RPMI7951 (cell line): ENCODE results near the gene WNT3. TPM values are rescaled to one million over a fixed set of nuclear protein-coding genes. Genes with fewer than 3 reads are reported as not detected.
A peak's percentile ranks its signal among the peaks of the same experiment; 100 is the strongest.

Experiments used
- DNase-seq: peaks from one replicate; pipeline ENCODE4 v3.0.0-alpha.2; 2012; ENCODE audit warnings: low read depth
- total RNA-seq: library from RNA; depleted of rRNA; stranded (reverse); fragments of >200 nt; shearing (Covaris generic); gene quantifications from 2 replicates; pipeline ENCODE4 v1.2.3, GENCODE V29; 2014

Gene WNT3
- total RNA-seq, 1 experiment from 2014 or later, result 0.96 TPM

DNA sequence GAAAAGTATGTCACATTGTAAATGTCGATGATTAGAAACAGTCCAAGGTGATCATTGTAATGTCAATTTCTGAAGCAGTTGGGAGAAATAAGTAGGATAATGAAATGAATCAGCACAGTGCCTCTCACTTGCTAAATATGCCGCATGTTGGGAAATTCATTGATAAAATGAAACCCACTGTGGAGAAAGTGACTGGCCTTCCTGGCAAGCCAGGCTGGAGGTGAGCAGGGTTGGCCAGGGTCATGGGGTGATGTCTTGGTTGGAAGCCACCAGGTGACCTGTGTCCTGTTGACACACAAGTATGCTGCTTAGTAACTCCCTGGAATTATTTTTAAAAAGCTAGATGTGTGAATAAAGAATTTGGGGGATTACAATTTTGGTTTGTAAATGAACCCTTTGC lies 18.0 kb upstream of the WNT3 start:
- no peak for DNase-seq

DNA sequence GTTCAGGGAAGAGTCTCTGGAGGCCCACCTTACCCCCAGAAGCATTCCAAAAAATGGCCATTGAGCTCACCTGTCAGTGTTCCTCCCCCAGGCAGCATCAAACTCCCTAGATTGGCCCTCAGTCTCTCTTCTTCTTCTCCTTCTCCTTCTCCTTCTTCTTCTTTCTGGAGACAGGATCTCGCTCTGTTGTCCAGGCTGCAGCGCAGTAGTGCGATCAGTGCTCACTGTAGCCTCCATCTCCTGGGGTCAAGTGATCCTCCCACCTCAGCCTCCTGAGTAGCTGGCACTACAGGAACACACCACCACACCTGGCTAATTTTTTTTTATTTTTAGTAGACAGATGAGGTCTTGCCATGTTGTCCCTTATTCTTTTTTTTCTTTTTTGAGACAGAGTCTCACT lies 16.4 kb upstream of the WNT3 start:
- no peak for DNase-seq

DNA sequence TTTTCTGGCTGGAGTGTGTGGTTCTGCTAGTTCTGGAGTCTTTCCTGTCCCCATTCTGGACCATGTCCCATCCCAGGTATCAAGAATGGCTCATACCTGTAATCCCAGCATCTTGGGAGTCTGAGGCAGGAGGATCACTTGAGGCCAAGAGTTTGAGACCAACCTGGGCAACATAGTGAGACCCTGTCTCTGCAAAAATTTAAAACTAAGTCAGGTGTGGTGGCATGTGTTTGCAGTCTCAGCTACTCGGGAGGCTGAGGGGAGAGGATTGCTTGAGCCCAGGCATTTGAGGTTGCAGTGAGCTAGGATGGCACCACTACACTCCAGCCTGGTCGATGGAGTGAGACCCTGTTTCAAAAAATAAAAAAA lies 15.3 kb upstream of the WNT3 start:
- DNase-seq, result no peak

DNA sequence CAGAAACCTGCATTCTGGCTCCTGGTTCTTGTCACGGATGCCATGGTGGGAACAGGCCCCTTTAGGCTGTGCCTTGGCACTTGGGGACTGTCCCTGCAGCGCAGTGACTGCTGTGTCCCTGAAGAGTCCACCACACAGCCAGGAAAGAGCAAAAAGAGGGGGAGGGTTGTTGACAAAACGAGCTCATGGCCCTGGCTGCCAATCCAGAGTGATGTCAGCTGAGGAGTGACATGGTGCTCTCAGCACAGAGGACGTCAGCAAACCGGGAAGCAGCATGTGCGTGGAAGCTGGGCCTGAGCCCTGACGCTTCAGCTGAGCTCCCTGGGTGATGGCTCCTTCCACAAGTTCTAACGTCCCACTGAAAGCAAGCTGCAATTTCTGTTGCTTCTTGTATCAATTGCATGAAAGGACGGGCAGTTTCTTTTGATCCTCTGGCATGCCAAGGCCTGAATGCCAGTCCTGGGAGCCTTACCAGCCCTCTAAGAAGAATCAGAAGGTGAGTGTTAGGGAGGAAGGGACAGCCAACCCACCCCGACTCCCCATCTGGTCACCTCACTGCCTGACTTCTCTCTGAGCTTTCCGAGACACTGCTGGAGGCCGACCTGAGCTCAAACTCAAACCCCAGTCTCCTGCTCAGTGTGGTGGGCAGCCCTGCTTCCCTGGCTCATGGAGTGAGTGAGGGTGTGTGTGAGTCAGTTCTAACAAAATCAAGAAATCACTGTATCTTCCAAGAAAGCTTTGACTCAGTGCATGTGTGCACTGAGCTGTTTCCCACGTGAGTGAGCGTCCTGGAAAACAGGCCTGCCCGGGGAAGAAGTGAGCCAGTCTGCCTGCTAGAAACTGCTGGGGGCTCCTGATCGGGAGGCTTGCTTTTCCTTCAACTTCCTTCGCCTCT lies 14.7 kb upstream of the WNT3 start:
- peak; percentile 24 for DNase-seq

DNA sequence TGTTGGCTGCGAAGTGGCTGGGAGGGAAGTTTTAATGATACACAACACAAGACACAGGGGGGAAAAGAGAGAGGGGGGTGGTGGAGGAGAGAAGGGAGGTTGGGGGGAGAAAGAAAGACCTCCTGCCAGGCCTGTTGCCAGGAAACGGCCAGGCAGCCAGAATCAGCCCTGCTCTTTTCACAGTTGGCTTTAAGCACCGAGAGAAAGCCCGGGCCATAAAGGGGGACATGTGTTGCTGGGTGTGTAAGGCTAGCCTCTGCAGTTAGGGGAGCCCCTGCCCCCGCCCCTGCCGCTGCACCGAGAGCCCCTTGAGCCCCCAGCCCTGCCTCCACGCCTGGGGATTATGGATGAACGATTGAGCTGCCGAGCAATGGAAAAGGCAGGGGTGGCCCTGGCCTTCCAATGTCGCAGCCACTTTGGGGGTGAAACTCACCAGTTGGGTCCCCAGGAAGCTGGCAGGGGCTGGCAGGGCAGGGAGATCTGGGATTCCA lies 13.9 kb upstream of the WNT3 start:
- DNase-seq, result no peak

DNA sequence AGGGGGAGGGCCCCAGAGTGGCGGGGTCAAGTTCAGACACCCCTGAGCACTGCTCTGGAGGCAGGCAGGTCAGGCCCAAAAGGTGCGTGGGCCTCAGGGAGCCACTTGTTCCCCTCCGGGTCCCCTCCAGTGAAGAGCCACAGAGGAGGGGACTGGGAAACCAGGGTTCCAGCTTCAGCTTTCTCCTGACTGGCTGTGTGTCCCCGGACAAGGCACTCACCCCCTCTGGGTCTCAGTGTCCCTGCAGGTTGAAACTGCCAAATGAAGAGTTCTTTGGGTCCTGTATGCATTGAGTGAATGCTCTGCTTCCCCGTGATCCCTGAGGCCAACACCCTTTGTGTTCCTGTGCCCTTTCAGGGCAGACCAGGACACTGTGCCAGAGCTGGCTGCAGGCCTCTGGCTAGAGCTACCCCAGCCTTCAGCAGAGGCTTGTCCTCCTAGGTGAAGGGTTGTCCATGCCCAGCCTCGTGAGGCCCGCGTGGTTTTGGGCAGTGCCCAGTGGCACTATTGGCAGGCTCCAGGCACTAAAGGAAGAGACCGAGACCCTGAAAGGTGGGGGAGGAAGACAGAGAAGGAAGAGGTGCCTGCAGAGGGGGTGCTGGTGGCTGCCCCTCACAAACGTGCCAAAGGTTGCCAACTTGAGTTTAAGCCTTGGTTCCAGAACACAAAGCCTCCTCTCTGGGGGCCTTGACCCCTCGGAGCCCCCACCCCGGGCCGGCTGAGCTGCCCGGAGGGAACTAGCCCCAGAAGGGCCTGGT lies 13.3 kb upstream of the WNT3 start:
- no peak for DNase-seq

DNA sequence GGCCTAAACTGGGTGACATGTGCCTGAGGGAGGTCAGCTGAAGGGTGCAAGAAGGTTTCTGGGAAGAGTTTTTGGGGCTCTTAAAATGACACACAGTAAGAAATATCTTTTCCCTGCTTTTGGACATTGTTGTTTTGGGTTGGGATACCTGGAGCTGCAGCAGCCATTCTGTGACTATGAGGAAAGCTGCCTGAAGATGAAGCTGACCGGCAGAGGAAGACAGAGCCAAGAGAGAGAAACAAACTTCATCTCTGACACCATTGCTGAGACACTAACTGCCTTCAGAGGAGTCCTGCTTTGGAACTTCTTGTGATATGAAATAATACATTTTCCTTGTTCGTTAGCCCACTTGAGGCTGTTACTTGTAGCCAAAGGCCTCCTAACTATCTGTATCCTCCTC lies 8.8 kb upstream of the WNT3 start:
- no peak for DNase-seq

DNA sequence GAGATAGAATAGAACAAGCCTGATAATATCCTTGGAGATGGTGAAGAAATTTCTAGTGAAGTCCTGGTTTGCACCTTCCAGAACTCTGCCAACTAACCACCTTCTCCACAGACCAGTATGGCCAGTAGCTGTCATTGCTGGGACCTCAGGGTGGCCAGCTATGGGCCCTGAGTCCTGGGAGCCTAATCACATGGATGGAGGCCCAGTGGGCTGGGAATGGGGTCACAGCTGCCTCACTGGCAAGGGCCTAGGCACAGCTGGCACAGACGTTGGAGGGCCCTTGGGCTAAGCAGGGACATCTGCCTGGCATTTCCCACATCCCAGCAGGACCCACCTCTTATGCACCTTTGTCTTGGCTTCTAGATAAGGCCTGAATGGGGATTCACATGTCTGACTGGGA lies 7.6 kb upstream of the WNT3 start:
- no peak for DNase-seq

DNA sequence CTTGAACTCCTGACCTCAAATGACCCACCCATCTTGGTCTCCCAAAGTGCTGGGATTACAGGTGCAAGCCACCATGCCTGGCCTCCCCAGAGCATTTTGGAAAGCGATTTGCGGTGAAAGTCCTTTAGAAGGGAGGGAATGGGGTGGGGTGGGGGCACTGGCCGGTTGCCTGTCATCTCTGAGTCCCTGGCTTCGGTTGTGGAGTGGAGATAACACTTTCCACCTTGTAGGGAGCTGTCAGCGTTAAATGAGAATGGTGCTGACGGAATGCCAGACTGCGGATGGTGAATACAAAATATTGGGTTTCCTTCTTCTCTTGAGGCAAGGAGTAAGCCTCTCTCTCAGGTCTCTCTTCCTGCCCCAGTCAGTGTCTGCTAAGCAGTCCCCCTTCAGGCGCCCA lies 5.2 kb upstream of the WNT3 start:
- no peak for DNase-seq

DNA sequence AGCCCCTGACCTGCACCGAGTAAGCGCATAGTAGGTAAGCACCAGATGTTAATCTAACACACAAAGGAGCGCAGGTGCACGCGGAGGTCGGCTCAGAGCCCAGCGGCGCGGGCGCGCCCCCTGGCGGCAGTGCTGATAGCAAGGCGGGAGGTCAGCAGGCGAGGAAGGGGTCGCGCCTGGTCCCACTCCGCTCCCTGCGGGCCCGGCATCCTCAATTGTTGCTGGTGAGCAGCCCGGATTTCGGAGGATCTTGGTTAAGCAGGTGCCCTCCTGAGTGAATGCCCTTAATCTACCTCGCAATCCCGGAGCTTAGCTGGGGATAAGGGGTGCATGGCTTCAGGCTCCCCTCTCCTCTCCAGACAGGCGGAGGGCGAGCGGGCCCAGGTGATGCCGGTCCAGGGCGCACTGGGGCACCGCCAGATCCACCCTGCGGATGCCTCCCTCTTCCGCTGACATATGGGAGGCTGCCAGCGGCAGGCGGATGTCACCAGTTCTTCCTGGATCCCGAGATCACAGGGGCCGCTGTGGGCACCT lies 4.0 kb upstream of the WNT3 start:
- DNase-seq, result no peak

DNA sequence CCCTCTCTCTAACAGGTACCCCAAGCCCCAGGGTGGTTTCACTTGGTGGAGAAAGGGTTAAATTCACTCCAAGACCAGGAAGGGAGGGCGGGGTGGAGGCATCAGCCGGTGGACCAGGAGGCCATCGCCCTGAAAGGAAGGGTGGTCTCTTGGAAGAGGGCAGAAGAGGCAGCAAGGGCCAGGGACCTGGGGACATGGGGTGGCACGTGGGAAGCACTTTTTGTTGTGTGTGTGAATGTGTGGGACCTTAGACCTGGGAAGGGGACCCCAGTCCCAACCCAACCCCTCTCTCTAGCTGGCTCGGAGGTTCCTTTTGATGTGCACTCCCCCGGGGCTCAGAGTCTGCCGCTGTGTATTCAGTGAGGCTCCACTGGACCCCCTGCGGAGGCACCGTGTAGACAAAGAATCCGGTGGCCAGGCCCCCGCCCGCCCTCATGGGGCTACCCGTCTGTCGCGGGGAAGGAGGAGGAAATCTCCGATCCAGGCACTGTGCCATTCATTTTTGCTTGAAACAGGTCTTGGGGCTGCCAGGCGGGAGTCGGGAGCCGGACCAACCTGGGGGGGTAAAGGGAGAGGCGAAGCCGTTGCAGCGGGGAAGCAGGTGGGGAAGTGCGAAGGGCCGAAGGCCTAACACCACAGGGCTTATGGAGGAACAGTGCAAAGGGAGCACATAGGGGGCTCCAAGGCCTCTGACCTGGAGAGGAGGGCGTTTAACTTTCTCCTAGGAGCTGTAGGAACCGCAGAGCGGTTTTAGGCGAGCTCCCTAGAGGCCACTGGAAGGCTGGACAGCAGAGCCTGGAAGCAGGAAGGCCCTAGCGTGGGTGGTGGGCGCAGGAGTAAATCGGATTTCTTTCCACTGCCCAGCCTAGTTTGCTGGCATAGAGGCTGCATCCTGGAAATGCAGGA lies 3.2 kb upstream of the WNT3 start:
- no peak for DNase-seq

DNA sequence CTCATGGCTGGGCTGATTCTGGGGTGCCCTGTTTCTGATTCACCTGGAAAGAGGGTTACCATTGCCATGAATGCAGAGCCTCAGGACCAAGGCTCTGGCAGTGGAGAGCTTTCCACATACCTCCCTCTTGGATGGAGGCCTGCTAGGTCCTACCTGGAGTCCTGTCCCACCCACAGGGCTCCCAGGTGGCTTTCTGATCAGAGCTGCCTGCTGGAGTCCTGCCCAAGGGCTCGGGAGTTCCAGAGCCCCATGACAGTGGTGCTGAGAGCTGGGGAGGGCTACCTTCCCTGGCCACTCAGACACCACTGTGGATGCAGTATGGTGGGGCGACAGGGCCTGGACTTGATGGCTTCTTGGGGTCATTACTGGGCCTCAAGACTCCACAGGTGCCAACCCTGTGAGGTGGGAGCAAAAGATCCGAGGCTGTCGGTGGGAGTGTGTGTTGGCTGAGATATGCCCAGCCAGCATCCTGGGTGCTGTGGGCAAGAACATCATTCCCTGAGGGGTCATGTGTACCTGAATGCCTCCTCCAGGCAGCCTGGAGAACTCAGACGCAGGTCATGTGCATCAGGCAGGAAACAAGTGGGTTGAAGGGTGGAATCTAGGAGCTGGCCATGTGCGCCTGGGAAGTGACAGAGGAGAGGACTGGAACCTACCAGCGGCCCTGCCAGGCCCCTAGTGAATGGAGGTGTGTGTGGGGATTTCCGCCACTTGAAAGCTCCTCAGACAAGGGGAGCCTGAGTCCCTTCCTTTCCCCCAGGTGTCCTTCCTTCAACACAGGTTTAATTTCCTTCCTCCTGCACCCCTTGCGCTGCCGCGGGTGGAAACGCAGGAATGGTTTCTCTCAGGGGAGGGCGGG lies 2.3 kb upstream of the WNT3 start:
- DNase-seq, result no peak

DNA sequence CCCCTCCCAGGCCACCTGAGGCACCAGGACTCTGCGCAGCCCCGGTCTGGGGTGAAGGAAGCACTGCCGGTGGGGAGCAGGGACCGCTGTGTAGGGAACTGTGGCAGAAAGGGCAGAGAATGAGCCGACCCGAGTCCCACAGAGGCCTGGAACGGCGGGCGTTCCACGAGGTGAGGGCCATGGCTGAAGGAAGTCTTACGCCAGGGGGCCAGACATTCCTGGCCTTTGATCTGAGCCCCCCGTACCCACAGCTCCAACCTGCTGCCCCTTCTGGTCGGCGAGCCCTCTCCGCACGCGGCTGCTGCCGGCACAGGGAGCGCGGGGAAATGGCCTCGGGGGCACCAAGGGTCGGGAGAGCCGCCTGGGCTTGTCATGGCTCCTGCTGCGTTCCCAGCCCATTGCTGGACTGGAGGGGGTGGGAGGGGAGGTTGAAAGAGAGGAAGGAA lies 1.4 kb upstream of the WNT3 start:
- no peak for DNase-seq

DNA sequence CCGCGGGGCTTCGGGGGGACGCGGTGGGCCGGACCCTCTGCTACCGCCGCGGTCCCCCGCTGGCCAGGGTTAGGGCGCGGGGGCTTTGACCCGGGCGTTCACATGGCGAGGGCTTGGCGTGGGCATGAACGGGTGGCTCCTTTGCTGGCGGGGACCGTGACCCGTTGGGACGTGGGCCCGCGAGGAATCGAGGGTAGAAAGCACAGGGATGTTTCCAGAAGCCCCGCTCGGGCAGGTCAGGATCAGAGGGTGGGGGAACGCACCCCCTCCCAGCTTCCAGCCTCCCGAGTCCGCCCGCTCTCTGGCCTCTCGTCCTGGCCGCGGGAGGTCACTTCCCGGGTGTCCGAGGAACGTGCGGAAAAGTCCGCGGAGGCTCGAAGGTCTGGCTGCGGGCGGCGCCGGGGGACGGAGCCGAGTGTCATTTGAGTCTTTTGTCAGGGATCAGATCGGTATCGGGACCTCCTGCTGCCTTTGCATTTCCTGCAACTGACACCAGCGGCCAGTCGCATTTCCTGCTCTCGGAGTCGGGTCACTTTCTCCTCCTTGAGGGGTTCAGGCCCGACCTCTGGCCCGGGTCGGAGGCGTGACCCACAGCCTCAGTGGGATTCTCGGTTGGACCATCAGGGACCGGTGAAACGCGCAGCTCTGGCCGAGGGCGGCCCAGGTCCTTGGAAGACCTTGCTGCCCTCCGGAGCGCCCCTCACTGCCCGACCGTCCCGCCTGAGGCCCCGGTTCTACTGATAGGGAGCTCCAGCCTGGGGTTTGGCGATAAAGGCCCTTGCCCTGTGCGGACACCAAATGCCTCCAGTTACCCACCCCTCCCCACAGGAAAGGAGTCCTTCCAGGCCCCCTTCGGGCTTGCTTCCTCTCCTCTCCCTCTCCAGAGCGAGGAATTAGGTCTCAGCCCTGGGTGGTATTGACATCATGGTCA lies 702 bp upstream of the WNT3 start:
- no peak for DNase-seq

DNA sequence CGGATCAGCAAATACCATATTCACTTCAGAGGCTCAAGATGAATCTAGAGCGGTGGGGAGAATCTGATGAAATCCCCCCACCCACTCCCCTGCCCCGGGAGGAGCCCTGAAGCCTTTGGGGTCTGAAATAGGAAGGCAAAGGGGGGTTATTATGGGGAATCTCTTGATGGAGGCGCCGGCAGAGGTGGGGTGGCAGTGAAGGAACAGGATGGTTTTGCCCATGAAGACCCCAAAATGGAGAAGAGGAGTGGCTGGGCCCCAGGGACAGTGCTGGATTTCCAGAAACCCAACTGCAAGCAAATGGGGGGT lies 637 bp downstream of the WNT3 start:
- DNase-seq, result no peak

DNA sequence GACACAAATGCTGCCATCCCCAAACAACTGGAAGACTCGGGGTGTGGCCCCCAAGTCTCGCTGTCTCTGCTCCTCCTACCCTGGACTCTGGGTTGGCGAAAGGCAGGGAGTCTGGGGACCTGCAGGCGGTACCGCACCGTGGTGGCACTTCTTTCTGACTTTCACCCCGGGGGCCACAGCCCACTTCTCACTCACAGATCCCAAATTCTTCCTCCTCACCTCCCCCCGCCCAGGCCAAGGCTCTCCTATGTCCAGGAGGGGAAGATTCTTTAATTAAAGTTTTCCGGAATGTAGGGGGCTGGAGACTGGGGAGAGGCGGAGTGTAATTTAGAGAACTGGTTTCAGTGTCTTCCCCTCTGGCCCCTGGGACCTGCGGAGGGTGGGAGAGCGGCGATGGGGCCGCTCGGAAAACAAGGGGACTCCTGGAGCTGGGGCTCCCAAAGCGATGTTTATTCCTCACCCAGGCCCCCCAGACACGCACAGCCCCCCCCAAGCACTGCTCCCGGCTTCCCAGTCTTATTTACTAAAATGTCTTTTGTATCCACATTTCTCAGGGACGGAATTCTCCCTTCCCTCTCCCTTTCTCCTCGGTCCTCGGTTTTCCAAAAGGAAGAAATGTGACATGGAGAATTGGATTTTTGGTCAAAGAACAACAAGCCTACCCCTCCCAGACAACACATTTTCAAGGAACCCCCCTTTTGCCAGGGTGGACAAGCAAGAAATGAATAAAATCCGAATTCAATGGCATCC lies 1.2 kb downstream of the WNT3 start:
- no peak for DNase-seq

DNA sequence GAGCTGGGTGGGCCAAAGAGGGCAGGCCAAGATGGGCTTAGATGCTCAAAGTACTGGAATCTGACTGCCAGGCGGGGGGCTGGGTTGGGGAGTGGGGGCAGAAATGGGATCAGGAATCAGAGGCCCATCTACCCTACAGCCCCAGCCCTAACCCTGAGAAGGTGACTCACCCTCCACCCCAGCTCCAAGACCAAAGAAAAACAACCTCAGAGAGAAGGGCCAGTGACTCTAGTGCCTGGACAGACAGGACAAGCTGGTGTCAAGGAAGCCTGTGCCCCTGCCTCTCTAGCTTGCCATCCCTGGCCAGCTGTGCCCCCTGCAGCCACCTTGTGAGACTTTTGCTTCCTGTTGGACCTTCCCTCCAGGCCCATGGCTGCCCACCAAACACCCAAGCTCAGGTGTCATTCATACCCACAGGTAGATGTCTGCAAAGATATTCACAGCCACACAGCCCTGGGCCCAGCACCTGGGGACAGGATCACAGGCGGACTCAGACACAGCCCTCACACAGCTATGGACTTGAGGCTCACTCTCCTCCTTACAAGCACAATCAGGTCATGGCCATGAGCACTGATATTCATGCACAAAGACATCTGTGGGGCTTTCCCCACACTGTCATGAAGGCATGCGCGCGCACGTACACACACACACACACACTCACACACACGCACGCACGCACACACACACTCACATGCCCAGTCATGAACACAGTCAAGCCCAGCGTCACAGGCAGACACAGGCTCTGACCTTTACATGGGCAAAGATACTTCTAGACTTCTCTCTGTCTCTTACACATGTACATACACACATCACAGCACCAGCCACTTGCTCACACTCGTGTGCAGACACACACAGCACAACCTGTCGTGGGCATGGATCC lies 2.8 kb downstream of the WNT3 start:
- no peak for DNase-seq

DNA sequence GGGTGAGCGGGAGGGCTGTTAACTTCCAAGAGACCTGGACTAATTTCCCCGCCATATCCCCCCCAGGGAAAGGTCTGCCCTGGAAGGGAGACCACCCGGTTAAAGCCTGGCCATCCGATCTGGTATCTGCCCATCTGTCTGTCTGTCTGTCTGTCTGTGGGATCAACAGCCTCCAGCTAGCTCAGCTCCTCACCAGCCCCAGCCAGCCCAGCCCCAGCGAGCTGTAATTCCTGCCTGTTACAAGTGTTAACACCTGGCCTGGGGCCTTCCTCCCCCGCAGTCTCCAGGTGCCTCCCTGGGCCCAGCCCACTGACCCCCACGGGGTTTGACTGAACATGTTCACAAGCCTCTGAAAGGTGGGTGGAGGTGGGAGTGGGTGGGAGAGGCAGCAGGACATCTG lies 4.0 kb downstream of the WNT3 start:
- no peak for DNase-seq
